ENCODE results near the gene ACSF2. TPM values are rescaled to one million over a fixed set of nuclear protein-coding genes. Genes with fewer than 3 reads are reported as not detected.

Gene ACSF2
- total RNA-seq, 1 donor, result 18.1 TPM

DNA sequence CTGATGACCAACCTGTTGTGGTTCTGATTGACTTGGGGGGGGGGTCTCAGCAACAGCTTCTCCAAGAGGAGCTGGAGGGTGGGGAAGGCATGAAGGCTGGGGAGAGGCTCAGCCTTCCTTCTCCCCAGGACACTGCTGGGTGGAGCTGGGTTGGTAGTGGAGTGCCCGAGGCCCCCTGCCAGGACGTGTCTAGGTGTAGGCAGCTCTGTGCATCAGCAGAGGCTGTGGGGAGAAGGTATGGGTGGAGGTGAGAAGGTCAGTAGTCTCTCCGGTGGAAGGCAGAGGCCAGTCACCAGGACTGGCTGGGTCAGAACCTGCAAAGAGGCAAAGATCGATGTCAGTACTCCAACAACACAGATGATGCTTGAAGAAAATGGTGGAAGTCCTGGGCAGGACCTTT lies 38.7 kb downstream of the ACSF2 start:
- H3K4me3 ChIP-seq (ENCODE audit: low read depth, low read length), result no peak overlapping the region
- no peak for DNase-seq (ENCODE audit: low read depth)
- TF ChIP-seq, protein P1, sequence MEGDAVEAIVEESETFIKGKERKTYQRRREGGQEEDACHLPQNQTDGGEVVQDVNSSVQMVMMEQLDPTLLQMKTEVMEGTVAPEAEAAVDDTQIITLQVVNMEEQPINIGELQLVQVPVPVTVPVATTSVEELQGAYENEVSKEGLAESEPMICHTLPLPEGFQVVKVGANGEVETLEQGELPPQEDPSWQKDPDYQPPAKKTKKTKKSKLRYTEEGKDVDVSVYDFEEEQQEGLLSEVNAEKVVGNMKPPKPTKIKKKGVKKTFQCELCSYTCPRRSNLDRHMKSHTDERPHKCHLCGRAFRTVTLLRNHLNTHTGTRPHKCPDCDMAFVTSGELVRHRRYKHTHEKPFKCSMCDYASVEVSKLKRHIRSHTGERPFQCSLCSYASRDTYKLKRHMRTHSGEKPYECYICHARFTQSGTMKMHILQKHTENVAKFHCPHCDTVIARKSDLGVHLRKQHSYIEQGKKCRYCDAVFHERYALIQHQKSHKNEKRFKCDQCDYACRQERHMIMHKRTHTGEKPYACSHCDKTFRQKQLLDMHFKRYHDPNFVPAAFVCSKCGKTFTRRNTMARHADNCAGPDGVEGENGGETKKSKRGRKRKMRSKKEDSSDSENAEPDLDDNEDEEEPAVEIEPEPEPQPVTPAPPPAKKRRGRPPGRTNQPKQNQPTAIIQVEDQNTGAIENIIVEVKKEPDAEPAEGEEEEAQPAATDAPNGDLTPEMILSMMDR (IDR thresholded peaks at IDR 0.05; ENCODE audit: insufficient read depth, low read depth, low read length), result no peak

DNA sequence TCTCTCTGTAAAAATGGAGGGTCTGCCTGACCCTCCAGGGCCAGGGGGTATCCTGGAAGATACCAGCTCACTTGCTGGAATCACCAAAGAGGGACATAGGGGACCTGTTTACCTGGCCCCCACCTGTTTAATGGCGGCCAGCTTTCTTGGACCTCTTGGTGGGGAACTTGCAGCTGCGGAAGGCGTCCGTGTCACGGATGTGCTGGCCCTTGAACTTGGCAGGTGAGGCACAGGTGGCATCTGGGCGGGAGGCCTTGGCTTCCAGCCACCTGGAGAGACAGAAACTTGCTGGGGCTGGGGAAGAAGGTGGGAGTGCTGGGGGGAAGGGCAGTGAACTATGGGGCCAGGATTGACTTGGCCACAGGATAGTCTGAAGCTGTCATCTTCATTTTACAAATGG lies 39.2 kb downstream of the ACSF2 start:
- TF ChIP-seq, protein P1 (IDR thresholded peaks at IDR 0.05; ENCODE audit: insufficient read depth, low read depth, low read length), result no peak
- DNase-seq (ENCODE audit: low read depth), result no peak
- H3K4me3 ChIP-seq (ENCODE audit: low read depth, low read length), result no peak overlapping the region

DNA sequence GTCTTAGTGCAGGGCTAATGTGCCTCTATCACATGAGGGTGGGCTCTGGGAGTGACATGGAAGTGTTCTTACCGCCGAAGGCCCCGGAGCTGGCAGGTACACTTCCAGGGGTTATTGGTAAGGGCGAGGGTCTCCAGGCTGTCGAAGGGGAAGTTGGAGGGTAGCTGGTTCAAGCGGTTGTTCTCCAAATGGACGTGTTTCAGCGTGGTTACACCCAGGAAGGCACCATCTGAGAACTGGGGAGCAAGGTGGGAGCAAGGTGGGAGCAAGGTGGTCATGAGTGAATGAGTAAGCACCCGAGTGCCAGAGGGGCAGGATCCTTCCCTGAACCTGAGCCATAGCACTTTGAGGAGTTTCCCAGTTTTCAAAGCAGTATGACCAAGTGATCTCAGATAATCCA lies 39.6 kb downstream of the ACSF2 start:
- no peak for DNase-seq (ENCODE audit: low read depth)
- no peak overlapping the region for H3K4me3 ChIP-seq (ENCODE audit: low read depth, low read length)
- TF ChIP-seq, protein P1 (IDR thresholded peaks at IDR 0.05; ENCODE audit: insufficient read depth, low read depth, low read length), result no peak

DNA sequence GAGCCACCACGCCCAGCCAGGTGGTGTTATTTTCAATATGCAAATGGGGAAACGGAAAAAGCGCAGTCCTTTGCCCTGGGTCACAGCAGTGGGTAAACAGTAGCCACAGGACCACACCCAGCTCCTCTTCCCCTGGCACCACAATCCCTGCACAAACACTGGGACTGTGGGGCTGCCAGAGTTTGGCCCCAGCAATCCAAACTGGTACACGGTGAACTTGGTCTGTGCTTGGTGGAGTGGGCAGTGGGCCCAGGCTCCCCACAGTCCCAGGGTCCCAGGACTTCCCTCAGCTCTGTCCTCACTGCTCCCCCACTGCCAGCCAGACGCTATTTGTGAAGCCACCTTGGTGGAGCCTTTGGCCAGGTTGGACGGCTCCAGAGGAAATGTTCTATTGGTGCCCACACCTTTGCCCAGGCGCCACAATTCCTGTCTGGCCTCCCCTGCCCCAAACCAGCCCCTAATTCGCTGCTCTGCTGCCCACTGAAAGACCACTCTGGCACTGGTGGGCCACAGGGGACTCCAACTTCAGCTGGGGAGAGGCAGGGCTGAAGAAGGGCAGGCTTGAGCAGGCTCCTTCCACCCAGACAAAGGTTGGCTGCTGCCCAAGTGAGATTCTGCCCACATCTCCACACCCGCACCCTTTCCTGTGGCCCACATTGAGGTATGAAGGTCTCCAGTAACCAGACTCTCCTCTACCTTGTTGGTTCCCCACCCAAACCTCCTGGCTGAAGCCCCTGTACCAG lies 40.5 kb downstream of the ACSF2 start:
- H3K4me3 ChIP-seq (ENCODE audit: low read depth, low read length), result no peak overlapping the region
- TF ChIP-seq, protein P1 (IDR thresholded peaks at IDR 0.05; ENCODE audit: insufficient read depth, low read depth, low read length), result no peak
- no peak for DNase-seq (ENCODE audit: low read depth)

DNA sequence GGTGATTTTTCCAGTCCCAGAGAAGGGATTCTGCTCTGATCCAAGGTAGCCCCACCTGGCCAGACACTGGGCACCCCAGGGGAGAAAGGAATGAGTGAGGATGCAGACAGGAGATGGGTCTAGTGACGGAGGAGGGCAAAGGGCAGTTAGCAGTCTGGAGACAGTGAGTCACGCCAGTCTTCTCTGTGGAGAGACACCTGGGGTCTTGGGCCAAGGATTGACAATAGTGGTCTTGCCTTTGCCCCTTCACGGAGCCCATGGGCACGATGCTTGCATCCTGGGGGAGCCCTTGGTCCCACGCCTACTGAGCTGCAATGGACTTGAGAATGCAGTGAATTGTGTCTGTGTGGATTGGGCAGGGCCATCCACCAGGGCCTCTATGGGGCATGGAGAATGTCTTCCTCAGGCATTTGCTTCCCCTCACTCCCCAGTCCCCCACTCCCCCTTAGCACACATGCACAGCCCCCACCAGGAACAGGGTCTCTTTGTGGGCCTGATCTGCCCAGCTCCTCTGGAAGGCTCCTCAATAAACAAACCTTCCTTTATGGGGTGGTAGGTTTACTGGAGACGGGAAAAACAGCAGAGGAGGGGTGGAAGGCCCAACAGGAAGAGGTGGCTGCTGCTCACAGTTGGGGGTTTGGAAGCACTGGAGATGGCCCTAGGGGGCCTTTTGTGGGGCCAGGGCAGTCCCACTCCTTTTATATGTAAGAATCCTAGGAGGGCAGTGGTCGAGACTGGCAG lies 41.3 kb downstream of the ACSF2 start:
- TF ChIP-seq, protein P1 (IDR thresholded peaks at IDR 0.05; ENCODE audit: insufficient read depth, low read depth, low read length), result no peak
- no peak overlapping the region for H3K4me3 ChIP-seq (ENCODE audit: low read depth, low read length)
- DNase-seq (ENCODE audit: low read depth), result no peak

DNA sequence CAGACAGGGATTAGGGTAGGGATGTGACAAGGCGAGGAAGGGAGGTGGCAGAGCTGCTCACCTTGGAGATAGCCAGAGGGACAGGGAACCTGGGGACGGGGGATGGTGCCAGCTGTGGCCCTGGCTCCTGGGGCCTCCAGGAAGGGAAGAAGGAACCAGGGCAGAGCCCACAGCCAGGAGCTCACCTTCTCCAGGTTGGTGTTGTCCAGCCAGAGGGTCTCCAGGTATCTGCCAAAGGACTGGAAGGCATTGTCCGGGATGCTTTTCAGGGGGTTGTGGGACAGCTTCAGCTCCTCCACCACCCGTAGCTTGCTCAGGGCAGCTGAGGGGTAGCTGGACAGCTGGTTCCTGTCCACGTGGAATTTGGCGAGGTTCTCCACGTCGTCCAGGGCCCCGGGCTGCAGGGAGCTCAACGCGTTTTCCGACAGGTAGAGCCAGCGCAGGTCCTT lies 41.9 kb downstream of the ACSF2 start:
- H3K4me3 ChIP-seq (ENCODE audit: low read depth, low read length), result no peak overlapping the region
- TF ChIP-seq, protein P1 (IDR thresholded peaks at IDR 0.05; ENCODE audit: insufficient read depth, low read depth, low read length), result no peak
- DNase-seq (ENCODE audit: low read depth), result no peak

All from fibroblast of villous mesenchyme (primary cell).